ENCODE results near the gene DOCK4.

DOCK4 gene

DNA sequence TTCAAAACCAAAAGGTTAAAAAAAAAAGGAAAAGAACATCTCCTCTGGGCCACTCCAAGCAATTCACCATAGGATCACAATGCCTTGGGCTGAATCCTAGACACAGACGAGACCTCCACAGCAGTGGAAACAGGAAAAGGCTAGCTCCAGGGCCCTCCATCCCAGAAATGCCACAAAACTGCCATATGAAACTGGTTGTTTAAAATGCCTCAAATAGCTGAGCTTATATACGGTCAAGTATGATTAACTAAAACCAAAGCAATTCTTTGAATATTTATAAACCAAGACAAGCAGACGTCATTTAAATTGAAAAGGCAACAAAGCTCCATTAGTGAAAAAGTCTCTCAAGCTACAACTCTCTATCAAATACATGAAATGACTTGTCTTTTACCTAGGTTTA lies 63.1 kb downstream of the DOCK4 start:
- no peak overlapping the region for H3K27ac ChIP-seq
- peaks cover 0 to 22% (median 7%) of the 10 kb centered on the region in 4 donors for H3K4me1 ChIP-seq
- no peak for DNase-seq

GRCh38 chr7:112140600-112140999 lies 65.6 kb downstream of the DOCK4 start:
- Histone ChIP-seq H3K4me1 (peaks cover 0 to 22% (median 7%) of the 10 kb centered on the region in 4 donors), H3K27me3 (no peaks in the 10 kb centered on the region), H3K27ac (no peak overlapping the region), H3K4me3 (no peak overlapping the region), H3K36me3 (no peaks in the 10 kb centered on the region), H3K9me3 (no peaks in the 10 kb centered on the region)
- DNase-seq = no peak
- intact Hi-C loops (cut with DNase I; ENCODE audit: low total_unique reads) = no loop called here
- TF ChIP-seq, protein P1, sequence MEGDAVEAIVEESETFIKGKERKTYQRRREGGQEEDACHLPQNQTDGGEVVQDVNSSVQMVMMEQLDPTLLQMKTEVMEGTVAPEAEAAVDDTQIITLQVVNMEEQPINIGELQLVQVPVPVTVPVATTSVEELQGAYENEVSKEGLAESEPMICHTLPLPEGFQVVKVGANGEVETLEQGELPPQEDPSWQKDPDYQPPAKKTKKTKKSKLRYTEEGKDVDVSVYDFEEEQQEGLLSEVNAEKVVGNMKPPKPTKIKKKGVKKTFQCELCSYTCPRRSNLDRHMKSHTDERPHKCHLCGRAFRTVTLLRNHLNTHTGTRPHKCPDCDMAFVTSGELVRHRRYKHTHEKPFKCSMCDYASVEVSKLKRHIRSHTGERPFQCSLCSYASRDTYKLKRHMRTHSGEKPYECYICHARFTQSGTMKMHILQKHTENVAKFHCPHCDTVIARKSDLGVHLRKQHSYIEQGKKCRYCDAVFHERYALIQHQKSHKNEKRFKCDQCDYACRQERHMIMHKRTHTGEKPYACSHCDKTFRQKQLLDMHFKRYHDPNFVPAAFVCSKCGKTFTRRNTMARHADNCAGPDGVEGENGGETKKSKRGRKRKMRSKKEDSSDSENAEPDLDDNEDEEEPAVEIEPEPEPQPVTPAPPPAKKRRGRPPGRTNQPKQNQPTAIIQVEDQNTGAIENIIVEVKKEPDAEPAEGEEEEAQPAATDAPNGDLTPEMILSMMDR (IDR thresholded peaks at IDR 0.05) = no peak

More for the DNA sequence above, 63.1 kb downstream of the DOCK4 start:
- H3K36me3 ChIP-seq = no peaks in the 10 kb centered on the region
- intact Hi-C loops (cut with DNase I; ENCODE audit: low total_unique reads) = no loop called here
- no peak overlapping the region for H3K4me3 ChIP-seq
- TF ChIP-seq, protein P1 (IDR thresholded peaks at IDR 0.05) = no peak
- H3K27me3 ChIP-seq = no peaks in the 10 kb centered on the region
- no peaks in the 10 kb centered on the region for H3K9me3 ChIP-seq

DNA sequence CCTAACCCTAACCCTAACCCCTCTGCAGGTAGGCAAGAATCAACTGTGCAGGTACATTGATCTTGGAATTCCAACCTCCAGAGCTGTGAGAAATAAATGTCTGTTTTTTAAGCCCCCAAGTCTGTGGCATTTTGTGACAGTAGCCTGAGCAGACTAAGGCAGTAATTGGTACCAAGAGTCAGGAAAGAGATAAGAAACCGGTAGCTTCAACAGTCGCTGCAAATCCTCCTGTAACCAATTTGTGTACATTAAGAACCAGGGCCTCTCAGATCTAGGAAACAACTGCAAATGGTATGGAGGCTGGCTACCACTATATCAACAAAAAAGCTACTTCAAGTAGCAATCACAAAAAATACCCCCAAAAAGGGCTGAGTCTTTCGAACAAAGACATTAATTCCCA lies 67.3 kb downstream of the DOCK4 start:
- TF ChIP-seq, protein P1 (IDR thresholded peaks at IDR 0.05) = no peak
- intact Hi-C loops (cut with DNase I; ENCODE audit: low total_unique reads) = no loop called here
- H3K36me3 ChIP-seq = no peaks in the 10 kb centered on the region

GRCh38 chr7:112138325-112138852 lies 67.8 kb downstream of the DOCK4 start:
- DNase-seq = no peak
- Histone ChIP-seq H3K27me3 (no peaks in the 10 kb centered on the region), H3K9me3 (no peaks in the 10 kb centered on the region), H3K27ac (no peak overlapping the region), H3K36me3 (no peaks in the 10 kb centered on the region), H3K4me3 (no peak overlapping the region), H3K4me1 (peaks cover 0 to 11% (median 3%) of the 10 kb centered on the region in 4 donors)
- intact Hi-C loops (cut with DNase I; ENCODE audit: low total_unique reads) = no loop called here
- TF ChIP-seq, protein P1 (IDR thresholded peaks at IDR 0.05) = no peak

More for the DNA sequence above, 67.3 kb downstream of the DOCK4 start:
- DNase-seq = no peak
- Histone ChIP-seq H3K27ac (no peak overlapping the region), H3K9me3 (no peaks in the 10 kb centered on the region), H3K4me3 (no peak overlapping the region), H3K4me1 (peaks cover 0 to 17% (median 6%) of the 10 kb centered on the region in 4 donors), H3K27me3 (no peaks in the 10 kb centered on the region)

DNA sequence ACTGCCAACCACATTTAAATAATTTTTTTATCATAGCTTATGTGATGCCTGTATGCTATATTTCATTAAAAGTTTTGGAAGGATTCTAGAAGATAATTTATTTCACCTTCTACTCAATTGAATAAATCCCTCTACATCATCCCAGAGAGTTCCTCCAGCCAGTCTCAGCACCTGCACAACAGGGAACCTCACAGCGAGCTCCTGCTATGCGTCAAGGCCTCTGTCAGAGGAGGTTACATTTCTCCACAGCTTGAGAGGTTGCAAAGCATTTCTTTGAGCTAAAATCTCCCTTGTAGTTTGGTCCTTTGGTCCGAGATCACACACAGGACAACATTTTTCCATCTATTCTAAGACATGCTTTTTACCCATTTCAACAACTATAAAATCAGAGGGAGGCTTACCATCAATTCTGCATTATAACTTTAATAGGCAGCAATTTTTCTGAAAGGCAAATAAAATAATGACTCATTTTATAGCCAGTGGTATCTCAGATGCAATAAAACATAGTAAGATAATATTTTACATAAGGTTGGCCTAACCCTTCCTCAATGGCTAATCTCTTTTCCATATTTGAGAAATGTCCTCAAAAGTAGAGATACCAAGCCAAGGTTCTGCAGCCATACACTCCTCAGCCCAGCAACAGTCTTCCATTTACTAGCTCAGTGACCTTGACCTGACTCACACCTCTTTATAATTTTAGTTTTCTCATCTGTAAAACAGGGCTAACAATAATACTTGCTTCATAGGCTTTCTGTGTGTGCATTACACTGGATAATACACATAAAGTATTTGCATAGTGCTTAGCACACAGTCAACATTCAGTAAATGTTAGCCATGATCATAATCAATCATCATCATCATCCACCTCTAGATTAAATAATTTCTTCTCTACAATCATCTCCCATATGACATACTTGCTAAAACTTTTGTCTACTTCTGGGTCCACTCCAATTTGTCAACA lies 68.8 kb downstream of the DOCK4 start:
- no peak overlapping the region for H3K4me3 ChIP-seq
- TF ChIP-seq, protein P1 (IDR thresholded peaks at IDR 0.05) = no peak
- H3K9me3 ChIP-seq = no peaks in the 10 kb centered on the region
- no peaks in the 10 kb centered on the region for H3K36me3 ChIP-seq
- H3K27me3 ChIP-seq = no peaks in the 10 kb centered on the region
- DNase-seq = no peak
- intact Hi-C loops (cut with DNase I; ENCODE audit: low total_unique reads) = no loop called here
- no peak overlapping the region for H3K27ac ChIP-seq
- H3K4me1 ChIP-seq = peaks cover 0 to 6% (median 3%) of the 10 kb centered on the region in 4 donors
